ENCODE data around the gene PDXDC1. TPM values are rescaled to one million over a fixed set of nuclear protein-coding genes. Genes with fewer than 3 reads are reported as not detected.

The PDXDC1 gene
- total RNA-seq: 70.6 and 71.0 TPM in 2 replicates

GRCh38 chr16:14974656-14975417, at the start of gene PDXDC1:
TSS of gene PDXDC1 (plus strand) at chr16:14975026. CDS start at chr16:14975200, 174 bp downstream.

GRCh38 chr16:14937143-14937542, 37.7 kb upstream of the PDXDC1 start, which contains the start of gene NPIPA1:
TSS of gene NPIPA1 (plus strand) at chr16:14937443. CDS start at chr16:14937443, 0 bp downstream.

GRCh38 chr16:15093955-15094827, 119.4 kb downstream of the PDXDC1 start, which contains the start of gene RRN3:
TSS of gene RRN3 (minus strand) at chr16:15094272. CDS start at chr16:15094233, 39 bp downstream.

Other genes starting within 250 kb of the PDXDC1 start
- 0.48 TPM in 1 of 2 replicates, not detected in the other for gene NPIPA2, start 232.5 kb upstream of the PDXDC1 start, total RNA-seq
- gene NOMO1, start 141.3 kb upstream of the PDXDC1 start, total RNA-seq: 72.8 and 112 TPM in 2 replicates
- gene NPIPA1, start 37.6 kb upstream of the PDXDC1 start, total RNA-seq: 30.6 and 31.1 TPM in 2 replicates
- 49.2 and 61.7 TPM in 2 replicates for gene NTAN1, start 81.0 kb downstream of the PDXDC1 start, total RNA-seq
- 42.9 and 59.7 TPM in 2 replicates for gene RRN3, start 119.2 kb downstream of the PDXDC1 start, total RNA-seq

Measured in tracheal epithelial cell (primary cell).